Measurements from ENCODE around the gene IRF8. TPM values are rescaled to one million over a fixed set of nuclear protein-coding genes. Genes with fewer than 3 reads are reported as not detected.

The IRF8 gene
- total RNA-seq, 3 donors from 2014 or later (not counting 1 experiment from before 2014, with no cell fraction given), result 101 to 167 (median 122) TPM

GRCh38 chr16:85956426-85956825, 57.5 kb downstream of the IRF8 start:
- Histone ChIP-seq H3K9me3 (ENCODE audit: control insufficient read depth, insufficient read depth, low read length) (no peaks in the 10 kb centered on the region), H3K4me3 (ENCODE audit: low read length) (no peak overlapping the region), H3K27me3 (ENCODE audit: control insufficient read depth, insufficient read depth, low read length) (no peaks in the 10 kb centered on the region), H3K36me3 (ENCODE audit: control insufficient read depth, insufficient read depth, low read length) (no peaks in the 10 kb centered on the region), H3K4me1 (ENCODE audit: control insufficient read depth, insufficient read depth, low read length) (peaks cover 16% of the 10 kb centered on the region), H3K27ac (ENCODE audit: low read length) (no peak overlapping the region)
- Mint-ChIP-seq H3K4me3 (no peak overlapping the region), H3K27me3 (ENCODE audit: low read depth in 2 of 2) (no peaks in the 10 kb centered on the region), H3K36me3 (no peaks in the 10 kb centered on the region), H3K4me1 (no peaks in the 10 kb centered on the region), H3K27ac (no peak overlapping the region), H3K9me3 (no peaks in the 10 kb centered on the region)
- intact Hi-C loops (cut with micrococcal nuclease), result no loop called here
- DNase-seq, result no peak
- WGBS (ENCODE audit: insufficient coverage), result 93% methylated on average over 15 of the region's 15 CpGs
- ATAC-seq, result no peak
- TF ChIP-seq, protein P1, sequence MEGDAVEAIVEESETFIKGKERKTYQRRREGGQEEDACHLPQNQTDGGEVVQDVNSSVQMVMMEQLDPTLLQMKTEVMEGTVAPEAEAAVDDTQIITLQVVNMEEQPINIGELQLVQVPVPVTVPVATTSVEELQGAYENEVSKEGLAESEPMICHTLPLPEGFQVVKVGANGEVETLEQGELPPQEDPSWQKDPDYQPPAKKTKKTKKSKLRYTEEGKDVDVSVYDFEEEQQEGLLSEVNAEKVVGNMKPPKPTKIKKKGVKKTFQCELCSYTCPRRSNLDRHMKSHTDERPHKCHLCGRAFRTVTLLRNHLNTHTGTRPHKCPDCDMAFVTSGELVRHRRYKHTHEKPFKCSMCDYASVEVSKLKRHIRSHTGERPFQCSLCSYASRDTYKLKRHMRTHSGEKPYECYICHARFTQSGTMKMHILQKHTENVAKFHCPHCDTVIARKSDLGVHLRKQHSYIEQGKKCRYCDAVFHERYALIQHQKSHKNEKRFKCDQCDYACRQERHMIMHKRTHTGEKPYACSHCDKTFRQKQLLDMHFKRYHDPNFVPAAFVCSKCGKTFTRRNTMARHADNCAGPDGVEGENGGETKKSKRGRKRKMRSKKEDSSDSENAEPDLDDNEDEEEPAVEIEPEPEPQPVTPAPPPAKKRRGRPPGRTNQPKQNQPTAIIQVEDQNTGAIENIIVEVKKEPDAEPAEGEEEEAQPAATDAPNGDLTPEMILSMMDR (IDR thresholded peaks at IDR 0.05), result no peak

- Mint-ChIP-seq H3K4me1 (peaks cover 2 to 6% of the 10 kb centered on the region in 2 donors), H3K9me3 (no peaks in the 10 kb centered on the region), H3K27ac (no peak overlapping the region), H3K36me3 (no peaks in the 10 kb centered on the region), H3K4me3 (no peak overlapping the region), H3K27me3 (ENCODE audit: low read depth in 2 of 2) (peaks cover 0 to 2% of the 10 kb centered on the region in 2 donors)
- TF ChIP-seq, protein P1 (IDR thresholded peaks at IDR 0.05), result no peak
- Histone ChIP-seq H3K36me3 (ENCODE audit: control insufficient read depth, insufficient read depth, low read length) (no peaks in the 10 kb centered on the region), H3K9me3 (ENCODE audit: control insufficient read depth, insufficient read depth, low read length) (no peaks in the 10 kb centered on the region), H3K4me3 (ENCODE audit: low read length) (no peak overlapping the region), H3K27ac (ENCODE audit: low read length) (no peak overlapping the region), H3K27me3 (ENCODE audit: control insufficient read depth, insufficient read depth, low read length) (no peaks in the 10 kb centered on the region), H3K4me1 (ENCODE audit: control insufficient read depth, insufficient read depth, low read length) (peaks cover 16% of the 10 kb centered on the region)
- no peak for ATAC-seq
- no peak for DNase-seq
- intact Hi-C loops (cut with micrococcal nuclease), result no loop called here
- WGBS (ENCODE audit: insufficient coverage), result 94% methylated on average over 8 of the region's 8 CpGs
Observed at GRCh38 chr16:85958731-85959130, 59.8 kb downstream of the IRF8 start.

DNA sequence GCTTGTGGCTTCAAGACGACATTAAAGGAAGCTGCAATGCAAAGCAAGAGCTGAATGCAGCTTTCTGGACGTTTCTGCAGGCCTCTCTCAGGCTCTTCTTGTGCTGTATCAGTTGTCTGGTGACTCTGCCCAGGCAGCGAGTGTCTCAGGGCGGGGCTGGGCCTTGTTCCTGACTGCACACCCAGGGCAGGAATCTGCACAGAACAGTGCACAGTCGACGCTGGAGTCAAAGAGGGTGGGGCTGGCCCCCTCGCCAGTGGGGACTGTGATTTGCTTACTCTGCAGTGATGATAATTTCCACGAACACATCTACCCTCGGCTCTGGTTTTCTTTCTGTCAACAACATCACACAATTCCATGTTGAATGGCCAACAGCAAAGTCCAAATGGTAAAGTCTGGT, 60.7 kb downstream of the IRF8 start:
- Mint-ChIP-seq H3K4me1 (peaks cover 4 to 6% of the 10 kb centered on the region in 2 donors), H3K36me3 (no peaks in the 10 kb centered on the region), H3K4me3 (no peak overlapping the region), H3K27ac (no peak overlapping the region), H3K27me3 (ENCODE audit: low read depth in 2 of 2) (peaks cover 0 to 2% of the 10 kb centered on the region in 2 donors), H3K9me3 (no peaks in the 10 kb centered on the region)
- 78% methylated on average over 9 of the region's 9 CpGs for WGBS (ENCODE audit: insufficient coverage)
- Histone ChIP-seq H3K27ac (ENCODE audit: low read length) (no peak overlapping the region), H3K9me3 (ENCODE audit: control insufficient read depth, insufficient read depth, low read length) (no peaks in the 10 kb centered on the region), H3K27me3 (ENCODE audit: control insufficient read depth, insufficient read depth, low read length) (no peaks in the 10 kb centered on the region), H3K4me1 (ENCODE audit: control insufficient read depth, insufficient read depth, low read length) (peaks cover 16% of the 10 kb centered on the region), H3K36me3 (ENCODE audit: control insufficient read depth, insufficient read depth, low read length) (no peaks in the 10 kb centered on the region), H3K4me3 (ENCODE audit: low read length) (no peak overlapping the region)
- ATAC-seq (no peak), DNase-seq (no peak)
- TF ChIP-seq, protein P1 (IDR thresholded peaks at IDR 0.05), result no peak
- intact Hi-C loops (cut with micrococcal nuclease), result no loop called here

DNA sequence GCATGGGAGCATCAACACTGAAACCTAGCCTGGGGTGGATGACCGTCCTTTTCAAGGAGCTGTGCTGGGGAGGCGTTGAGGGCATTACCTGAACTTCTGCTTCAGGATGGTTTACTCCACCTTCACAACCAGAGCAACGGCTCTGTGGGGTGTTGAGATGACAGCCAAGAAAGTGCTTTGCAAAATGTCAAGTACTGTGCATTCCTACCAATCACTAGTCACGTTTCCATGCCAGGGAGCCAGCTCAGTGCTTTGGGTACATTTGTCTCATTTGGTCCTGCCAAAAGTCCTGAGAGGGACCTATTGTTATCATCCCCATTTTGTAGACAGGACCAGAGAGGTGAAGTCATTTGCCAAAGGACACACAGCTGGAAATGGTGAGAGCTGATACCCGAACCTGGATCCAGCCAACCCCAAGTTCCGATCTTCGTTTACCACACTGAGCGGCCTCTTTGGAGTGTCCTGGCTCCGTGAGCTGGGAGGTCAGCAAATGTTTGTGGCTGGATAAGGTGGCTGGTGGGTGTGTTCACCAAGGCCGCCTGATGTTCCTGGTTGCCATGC, 61.6 kb downstream of the IRF8 start:
- 74% methylated on average over 10 of the region's 10 CpGs for WGBS (ENCODE audit: insufficient coverage)
- no peak overlapping the region for H3K4me3 ChIP-seq (ENCODE audit: low read length)
- H3K36me3 ChIP-seq (ENCODE audit: control insufficient read depth, insufficient read depth, low read length), result no peaks in the 10 kb centered on the region
- no peaks in the 10 kb centered on the region for H3K36me3 Mint-ChIP-seq
- H3K4me3 Mint-ChIP-seq, result no peak overlapping the region
- no peak for ATAC-seq
- intact Hi-C loops (cut with micrococcal nuclease), result no loop called here
- H3K9me3 ChIP-seq (ENCODE audit: control insufficient read depth, insufficient read depth, low read length), result no peaks in the 10 kb centered on the region
- TF ChIP-seq, protein P1 (IDR thresholded peaks at IDR 0.05), result no peak
- H3K27me3 ChIP-seq (ENCODE audit: control insufficient read depth, insufficient read depth, low read length), result no peaks in the 10 kb centered on the region
- peaks cover 8% of the 10 kb centered on the region for H3K4me1 ChIP-seq (ENCODE audit: control insufficient read depth, insufficient read depth, low read length)
- H3K27ac ChIP-seq (ENCODE audit: low read length), result no peak overlapping the region
- DNase-seq, result no peak
- peaks cover 0 to 2% of the 10 kb centered on the region in 2 donors for H3K27me3 Mint-ChIP-seq (ENCODE audit: low read depth in 2 of 2)
- H3K4me1 Mint-ChIP-seq, result peaks cover 4 to 6% of the 10 kb centered on the region in 2 donors
- H3K9me3 Mint-ChIP-seq, result no peaks in the 10 kb centered on the region
- no peak overlapping the region for H3K27ac Mint-ChIP-seq

Measured in natural killer cell (primary cell).